HL-60 (cell line): ENCODE results near the gene KAZN.

Source experiments
- GABPA ChIP-seq: IDR thresholded peaks from 2 replicates; pipeline ENCODE4 v1.6.1; 2012; ENCODE audit warnings: low read depth
- POLR2AphosphoS5 ChIP-seq: IDR thresholded peaks from 2 replicates; pipeline ENCODE4 v1.6.1; 2012; ENCODE audit warnings: low read depth
- TF ChIP-seq, protein P1 (sequence below): IDR thresholded peaks from one replicate; pipeline ENCODE4 v1.5.1; 2011; ENCODE audit warnings: low read length, control low read depth, inconsistent platforms; ENCODE audit not compliant: insufficient read depth
- TF ChIP-seq, protein P2 (sequence below): IDR thresholded peaks from 2 replicates; pipeline ENCODE4 v1.6.1; 2012; ENCODE audit warnings: low read depth; ENCODE audit not compliant: insufficient replicate concordance

DNA sequence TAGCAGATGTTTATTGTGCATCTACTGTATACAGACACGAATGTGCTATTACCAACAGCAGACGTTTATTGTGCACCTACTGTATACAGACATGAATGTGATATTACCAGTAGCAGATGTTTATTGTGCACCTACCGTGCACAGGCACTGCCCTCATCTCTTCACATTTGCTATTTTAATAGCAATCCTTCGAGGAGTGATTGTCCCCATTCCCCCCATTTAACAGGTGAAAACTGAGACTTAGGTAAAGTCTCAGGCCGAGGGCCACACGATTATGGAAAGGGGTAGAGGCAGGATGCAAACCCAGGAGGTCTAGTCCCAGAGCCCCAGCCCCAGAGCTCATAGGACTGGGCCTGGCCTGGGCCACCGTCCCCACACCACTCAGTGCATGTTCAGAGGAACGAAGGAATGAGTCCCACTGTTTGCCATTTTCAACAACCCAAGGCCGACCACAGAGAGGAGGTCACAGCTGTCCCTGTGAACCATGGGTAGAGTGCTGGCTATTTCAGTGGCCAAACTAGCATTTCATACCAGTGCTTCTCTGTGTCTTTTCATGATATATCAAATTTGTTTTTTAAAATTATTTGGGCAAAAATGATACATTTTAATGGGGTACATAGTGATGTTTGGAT, 440.6 kb downstream of the KAZN start:
- TF ChIP-seq, protein P1, sequence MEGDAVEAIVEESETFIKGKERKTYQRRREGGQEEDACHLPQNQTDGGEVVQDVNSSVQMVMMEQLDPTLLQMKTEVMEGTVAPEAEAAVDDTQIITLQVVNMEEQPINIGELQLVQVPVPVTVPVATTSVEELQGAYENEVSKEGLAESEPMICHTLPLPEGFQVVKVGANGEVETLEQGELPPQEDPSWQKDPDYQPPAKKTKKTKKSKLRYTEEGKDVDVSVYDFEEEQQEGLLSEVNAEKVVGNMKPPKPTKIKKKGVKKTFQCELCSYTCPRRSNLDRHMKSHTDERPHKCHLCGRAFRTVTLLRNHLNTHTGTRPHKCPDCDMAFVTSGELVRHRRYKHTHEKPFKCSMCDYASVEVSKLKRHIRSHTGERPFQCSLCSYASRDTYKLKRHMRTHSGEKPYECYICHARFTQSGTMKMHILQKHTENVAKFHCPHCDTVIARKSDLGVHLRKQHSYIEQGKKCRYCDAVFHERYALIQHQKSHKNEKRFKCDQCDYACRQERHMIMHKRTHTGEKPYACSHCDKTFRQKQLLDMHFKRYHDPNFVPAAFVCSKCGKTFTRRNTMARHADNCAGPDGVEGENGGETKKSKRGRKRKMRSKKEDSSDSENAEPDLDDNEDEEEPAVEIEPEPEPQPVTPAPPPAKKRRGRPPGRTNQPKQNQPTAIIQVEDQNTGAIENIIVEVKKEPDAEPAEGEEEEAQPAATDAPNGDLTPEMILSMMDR, result no peak
- TF ChIP-seq POLR2AphosphoS5 (no peak), GABPA (no peak)
- TF ChIP-seq, protein P2, sequence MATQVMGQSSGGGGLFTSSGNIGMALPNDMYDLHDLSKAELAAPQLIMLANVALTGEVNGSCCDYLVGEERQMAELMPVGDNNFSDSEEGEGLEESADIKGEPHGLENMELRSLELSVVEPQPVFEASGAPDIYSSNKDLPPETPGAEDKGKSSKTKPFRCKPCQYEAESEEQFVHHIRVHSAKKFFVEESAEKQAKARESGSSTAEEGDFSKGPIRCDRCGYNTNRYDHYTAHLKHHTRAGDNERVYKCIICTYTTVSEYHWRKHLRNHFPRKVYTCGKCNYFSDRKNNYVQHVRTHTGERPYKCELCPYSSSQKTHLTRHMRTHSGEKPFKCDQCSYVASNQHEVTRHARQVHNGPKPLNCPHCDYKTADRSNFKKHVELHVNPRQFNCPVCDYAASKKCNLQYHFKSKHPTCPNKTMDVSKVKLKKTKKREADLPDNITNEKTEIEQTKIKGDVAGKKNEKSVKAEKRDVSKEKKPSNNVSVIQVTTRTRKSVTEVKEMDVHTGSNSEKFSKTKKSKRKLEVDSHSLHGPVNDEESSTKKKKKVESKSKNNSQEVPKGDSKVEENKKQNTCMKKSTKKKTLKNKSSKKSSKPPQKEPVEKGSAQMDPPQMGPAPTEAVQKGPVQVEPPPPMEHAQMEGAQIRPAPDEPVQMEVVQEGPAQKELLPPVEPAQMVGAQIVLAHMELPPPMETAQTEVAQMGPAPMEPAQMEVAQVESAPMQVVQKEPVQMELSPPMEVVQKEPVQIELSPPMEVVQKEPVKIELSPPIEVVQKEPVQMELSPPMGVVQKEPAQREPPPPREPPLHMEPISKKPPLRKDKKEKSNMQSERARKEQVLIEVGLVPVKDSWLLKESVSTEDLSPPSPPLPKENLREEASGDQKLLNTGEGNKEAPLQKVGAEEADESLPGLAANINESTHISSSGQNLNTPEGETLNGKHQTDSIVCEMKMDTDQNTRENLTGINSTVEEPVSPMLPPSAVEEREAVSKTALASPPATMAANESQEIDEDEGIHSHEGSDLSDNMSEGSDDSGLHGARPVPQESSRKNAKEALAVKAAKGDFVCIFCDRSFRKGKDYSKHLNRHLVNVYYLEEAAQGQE, result no peak
